Measurements from ENCODE around the gene PHACTR1. TPM values are rescaled to one million over a fixed set of nuclear protein-coding genes. Genes with fewer than 3 reads are reported as not detected.

The PHACTR1 gene
- polyA plus RNA-seq, 1 of the 3 experiments (the other 2 are of a cell fraction): 0.12 TPM

DNA sequence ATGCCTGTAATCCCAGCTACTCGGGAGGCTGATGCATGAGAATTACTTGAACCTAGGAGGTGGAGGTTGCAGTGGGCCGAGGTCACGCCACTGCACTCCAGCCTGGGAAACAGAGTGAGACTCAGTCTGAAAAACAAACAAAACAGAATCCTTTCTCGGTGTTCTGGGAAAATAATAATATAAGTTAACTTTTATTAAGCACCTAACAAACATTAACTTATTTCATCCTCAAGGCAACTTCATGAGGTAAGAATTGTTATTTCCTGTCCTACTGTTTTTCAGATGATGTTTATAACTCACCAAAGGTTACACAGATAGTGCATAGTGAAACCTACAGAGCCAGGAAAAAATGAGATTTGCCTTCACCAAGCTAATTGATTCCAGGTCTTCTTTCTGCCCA lies 221.4 kb downstream of the PHACTR1 start:
- H3K9me3 ChIP-seq: no peaks in the 10 kb centered on the region
- TF ChIP-seq, protein P1, sequence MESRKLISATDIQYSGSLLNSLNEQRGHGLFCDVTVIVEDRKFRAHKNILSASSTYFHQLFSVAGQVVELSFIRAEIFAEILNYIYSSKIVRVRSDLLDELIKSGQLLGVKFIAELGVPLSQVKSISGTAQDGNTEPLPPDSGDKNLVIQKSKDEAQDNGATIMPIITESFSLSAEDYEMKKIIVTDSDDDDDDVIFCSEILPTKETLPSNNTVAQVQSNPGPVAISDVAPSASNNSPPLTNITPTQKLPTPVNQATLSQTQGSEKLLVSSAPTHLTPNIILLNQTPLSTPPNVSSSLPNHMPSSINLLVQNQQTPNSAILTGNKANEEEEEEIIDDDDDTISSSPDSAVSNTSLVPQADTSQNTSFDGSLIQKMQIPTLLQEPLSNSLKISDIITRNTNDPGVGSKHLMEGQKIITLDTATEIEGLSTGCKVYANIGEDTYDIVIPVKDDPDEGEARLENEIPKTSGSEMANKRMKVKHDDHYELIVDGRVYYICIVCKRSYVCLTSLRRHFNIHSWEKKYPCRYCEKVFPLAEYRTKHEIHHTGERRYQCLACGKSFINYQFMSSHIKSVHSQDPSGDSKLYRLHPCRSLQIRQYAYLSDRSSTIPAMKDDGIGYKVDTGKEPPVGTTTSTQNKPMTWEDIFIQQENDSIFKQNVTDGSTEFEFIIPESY (IDR thresholded peaks at IDR 0.05; ENCODE audit: borderline replicate concordance, low read depth): no peak
- TF ChIP-seq MEF2A (IDR thresholded peaks at IDR 0.05; ENCODE audit: borderline replicate concordance, low read depth) (no peak), CTCF (IDR thresholded peaks at IDR 0.05) (no peak), FOXJ3 (CRISPR knock-in tag; IDR thresholded peaks at IDR 0.05) (no peak), NRF1 (IDR thresholded peaks at IDR 0.05; ENCODE audit: low read depth, low read length) (no peak), RFX5 (IDR thresholded peaks at IDR 0.05; ENCODE audit: low read length) (no peak), ELF1 (IDR thresholded peaks at IDR 0.05) (no peak)
- ChIA-PET POLR2A (interaction anchor here (0.6 kb wide), 1 partner anchor 465 kb away, joined by 7 read pairs; no protein-coding TSS in a partner anchor), CTCF (interaction anchor here (2.4 kb wide), 1 partner anchor 27 kb away, joined by 8 read pairs; no protein-coding TSS in a partner anchor)
- H4K20me1 ChIP-seq (ENCODE audit: insufficient read depth): no peaks in the 10 kb centered on the region
- H3K27me3 ChIP-seq (ENCODE audit: insufficient read depth): no peaks in the 10 kb centered on the region
- no peak overlapping the region for H3K9ac ChIP-seq
- WGBS (ENCODE audit: low lambda C conversion rate): 56% methylated on average over 4 of the region's 4 CpGs
- no peaks in the 10 kb centered on the region for H3K36me3 ChIP-seq (replicated peaks in 1 of 2; ENCODE audit: control insufficient read depth in 1 of 2, insufficient read depth in 2 of 2, low read length in 1 of 2)
- DNase-seq: no peak
- H3F3A ChIP-seq (replicated peaks; ENCODE audit: insufficient read depth): no peaks in the 10 kb centered on the region
- H3K4me1 ChIP-seq (ENCODE audit: control insufficient read depth in 1 of 2, insufficient read depth in 2 of 2, low read depth in 1 of 2, low read length in 1 of 2): no peaks in the 10 kb centered on the region
- H3K79me2 ChIP-seq (ENCODE audit: insufficient read depth): no peaks in the 10 kb centered on the region
- H3K4me3 ChIP-seq (ENCODE audit: low read depth in 2 of 2, low read length in 1 of 2): no peak overlapping the region
- H3K4me2 ChIP-seq: no peak overlapping the region
- H3K9me2 ChIP-seq: no peaks in the 10 kb centered on the region
- no peak overlapping the region for H3K27ac ChIP-seq (ENCODE audit: low read depth in 2 of 2, low read length in 1 of 2)
- H2AFZ ChIP-seq (ENCODE audit: low read depth): no peak overlapping the region

DNA sequence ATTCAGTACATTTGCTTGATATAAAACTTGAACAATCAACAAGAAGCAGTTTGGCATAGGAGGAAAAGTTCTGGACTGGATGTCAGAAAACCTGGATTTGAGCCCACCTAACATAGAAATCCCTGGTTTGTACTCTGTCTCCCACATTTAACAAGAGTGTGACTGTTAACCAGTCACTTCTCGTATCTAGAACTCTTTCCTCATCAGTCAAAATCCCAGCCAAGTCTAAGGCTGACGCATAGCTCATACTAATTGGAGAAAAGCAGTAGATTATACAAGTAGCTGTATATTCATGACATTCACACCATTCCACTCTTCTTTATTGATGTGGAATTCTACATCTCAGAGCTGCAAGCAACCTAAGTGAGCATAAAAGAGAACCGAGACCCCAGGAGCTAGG lies 222.7 kb downstream of the PHACTR1 start:
- ChIA-PET CTCF (interaction anchor here (1.1 to 2.4 kb wide), 2 partner anchors 11 to 28 kb away, joined by 3 to 8 read pairs; no protein-coding TSS in a partner anchor), POLR2A (no interaction called here)
- no peaks in the 10 kb centered on the region for H3K9me2 ChIP-seq
- no peak overlapping the region for H3K9ac ChIP-seq
- no peaks in the 10 kb centered on the region for H3K27me3 ChIP-seq (ENCODE audit: insufficient read depth)
- H3K4me2 ChIP-seq: no peak overlapping the region
- no peaks in the 10 kb centered on the region for H3K79me2 ChIP-seq (ENCODE audit: insufficient read depth)
- H3K27ac ChIP-seq (ENCODE audit: low read depth in 2 of 2, low read length in 1 of 2): no peak overlapping the region
- peaks cover 0 to 2% of the 10 kb centered on the region in 2 experiments; a peak in 2 of 4 replicates for H3K4me1 ChIP-seq (ENCODE audit: control insufficient read depth in 1 of 2, insufficient read depth in 2 of 2, low read depth in 1 of 2, low read length in 1 of 2)
- H2AFZ ChIP-seq (ENCODE audit: low read depth): no peak overlapping the region
- no peak for TF ChIP-seq CHD2 (IDR thresholded peaks at IDR 0.05; ENCODE audit: low read length, partially characterized antibody)
- TF ChIP-seq, protein P2, sequence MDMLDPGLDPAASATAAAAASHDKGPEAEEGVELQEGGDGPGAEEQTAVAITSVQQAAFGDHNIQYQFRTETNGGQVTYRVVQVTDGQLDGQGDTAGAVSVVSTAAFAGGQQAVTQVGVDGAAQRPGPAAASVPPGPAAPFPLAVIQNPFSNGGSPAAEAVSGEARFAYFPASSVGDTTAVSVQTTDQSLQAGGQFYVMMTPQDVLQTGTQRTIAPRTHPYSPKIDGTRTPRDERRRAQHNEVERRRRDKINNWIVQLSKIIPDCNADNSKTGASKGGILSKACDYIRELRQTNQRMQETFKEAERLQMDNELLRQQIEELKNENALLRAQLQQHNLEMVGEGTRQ (IDR thresholded peaks at IDR 0.05; ENCODE audit: borderline replicate concordance, low read depth, low read length): no peak
- no peak for DNase-seq
- H3K36me3 ChIP-seq (replicated peaks in 1 of 2; ENCODE audit: control insufficient read depth in 1 of 2, insufficient read depth in 2 of 2, low read length in 1 of 2): no peaks in the 10 kb centered on the region
- no peak overlapping the region for H3K4me3 ChIP-seq (ENCODE audit: low read depth in 2 of 2, low read length in 1 of 2)
- 29% methylated on average over 3 of the region's 3 CpGs for WGBS (ENCODE audit: low lambda C conversion rate)
- H4K20me1 ChIP-seq (ENCODE audit: insufficient read depth): no peaks in the 10 kb centered on the region
- no peaks in the 10 kb centered on the region for H3F3A ChIP-seq (replicated peaks; ENCODE audit: insufficient read depth)
- H3K9me3 ChIP-seq: no peaks in the 10 kb centered on the region

All from SK-N-SH (cell line).